Inflammatory macrophage treated with lipopolysaccharide for 4 hours (primary cell): ENCODE data around the gene KLK7.
"Not testable (repeated sequence)": the region's sequence is repeated elsewhere in the genome, so short reads cannot be mapped to it uniquely, and the experiment has no call there.

ENCODE experiments used
- DNase-seq: peaks from one replicate; pipeline ENCODE4 v3.0.0-alpha.2; 2020

Gene KLK7

GRCh38 chr19:50974702-50975556 lies 8.8 kb downstream of the KLK7 start:
- DNase-seq: no peak

DNA sequence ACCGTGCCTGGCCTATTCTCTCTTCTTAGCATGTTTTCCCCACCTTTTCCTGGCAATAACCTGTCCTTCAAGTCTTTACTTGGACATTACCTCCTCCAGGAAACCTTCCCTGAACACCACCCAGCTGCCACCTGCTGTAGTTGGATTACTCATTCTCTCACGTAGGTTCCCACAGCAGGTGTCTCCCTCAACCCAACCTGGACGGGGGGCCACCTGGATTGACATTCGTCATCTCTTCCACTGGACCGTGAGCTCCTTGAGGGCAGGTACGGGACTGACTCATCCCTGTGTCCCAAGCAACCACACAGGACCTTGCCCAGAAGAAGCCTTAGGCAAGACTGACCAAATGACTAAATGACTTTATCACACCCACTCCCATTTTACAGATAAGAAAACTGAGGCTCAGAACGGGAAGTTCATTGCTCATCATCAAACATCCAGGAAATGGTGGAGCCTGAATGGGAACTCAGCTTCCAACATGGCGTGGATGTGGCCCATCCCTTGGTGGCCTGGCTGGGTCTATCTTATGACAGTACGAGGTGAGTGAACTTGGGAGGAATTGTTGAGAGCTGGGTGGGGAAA lies 10.8 kb downstream of the KLK7 start:
- DNase-seq: no peak

GRCh38 chr19:50969810-50970209 lies 13.9 kb downstream of the KLK7 start:
- DNase-seq: not testable (repeated sequence)

GRCh38 chr19:50969413-50969760 lies 14.3 kb downstream of the KLK7 start, which contains the start of gene KLK6:
KLK6 (minus strand) TSS chr19:50969591; CDS start chr19:50968104, 1,487 bp downstream.
- DNase-seq: no peak

DNA sequence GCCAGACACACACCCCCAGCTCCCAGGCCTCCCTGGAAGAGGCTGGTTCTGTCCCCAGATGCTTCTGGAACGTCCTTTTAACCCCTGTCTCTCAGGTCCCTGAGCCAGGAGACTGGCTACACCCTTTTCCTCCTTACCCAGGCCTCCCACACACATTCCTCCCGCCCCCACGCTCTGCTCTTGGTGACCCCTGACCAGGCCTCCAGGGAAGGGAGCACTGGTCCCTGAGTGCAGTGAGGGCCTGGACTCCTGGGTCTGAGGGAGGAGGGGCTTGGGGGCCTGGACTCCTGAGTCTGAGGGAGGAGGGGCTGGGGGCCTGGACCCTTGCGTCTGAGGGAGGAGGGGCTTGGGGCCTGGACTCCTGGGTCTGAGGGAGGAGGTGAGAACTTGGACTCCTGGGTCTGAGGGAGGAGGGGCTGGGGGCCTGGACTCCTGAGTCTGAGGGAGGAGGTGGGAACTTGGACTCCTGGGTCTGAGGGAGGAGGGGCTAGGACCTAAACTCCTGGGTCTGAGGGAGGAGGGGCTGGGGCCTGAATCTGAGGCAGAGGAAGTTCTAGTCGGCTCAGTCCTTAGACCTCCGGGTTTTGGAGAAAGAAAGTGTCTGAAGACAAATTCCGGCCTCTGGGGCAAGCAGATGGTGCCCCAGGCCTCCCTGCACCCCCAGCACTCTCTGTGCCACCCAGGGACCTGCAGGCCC lies 14.9 kb downstream of the KLK7 start:
- no peak for DNase-seq

DNA sequence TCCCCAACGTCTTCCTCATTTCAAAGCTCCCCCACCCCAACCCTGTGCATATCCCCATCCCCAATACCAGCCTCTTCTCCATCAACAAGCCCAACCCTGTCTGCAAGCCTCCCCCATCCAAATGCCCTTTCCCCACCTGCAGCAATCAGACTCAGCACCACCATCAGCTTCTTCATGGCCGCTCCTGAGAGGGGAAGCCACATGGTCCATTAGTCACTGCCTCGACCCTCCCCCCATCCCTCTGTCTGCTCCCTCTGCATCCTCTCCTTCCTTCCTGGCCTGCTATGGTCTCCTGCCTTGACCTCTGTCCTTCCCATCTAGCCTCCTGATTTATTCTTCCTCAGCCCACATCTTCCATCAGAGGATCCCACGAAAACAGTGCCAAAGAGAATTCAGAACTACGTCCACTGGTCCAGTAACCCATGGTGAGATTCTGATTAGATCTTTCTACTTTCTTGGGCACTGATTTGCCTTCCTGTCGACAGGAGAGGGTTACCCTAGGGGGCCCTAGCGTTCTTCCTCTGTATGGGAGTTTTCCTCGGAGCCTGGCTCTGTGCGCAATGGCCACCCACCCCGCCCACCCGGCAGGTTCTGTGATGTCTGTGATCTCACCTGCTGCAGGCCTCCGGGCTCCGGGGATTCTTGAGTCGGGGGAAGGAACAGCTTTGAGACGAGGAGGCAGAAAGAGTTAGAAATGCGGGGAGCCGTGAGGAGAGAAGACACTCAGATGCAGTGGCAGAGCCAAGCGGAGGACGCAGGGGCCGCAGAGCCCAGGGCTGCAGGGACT lies 15.6 kb downstream of the KLK7 start:
- DNase-seq: no peak

DNA sequence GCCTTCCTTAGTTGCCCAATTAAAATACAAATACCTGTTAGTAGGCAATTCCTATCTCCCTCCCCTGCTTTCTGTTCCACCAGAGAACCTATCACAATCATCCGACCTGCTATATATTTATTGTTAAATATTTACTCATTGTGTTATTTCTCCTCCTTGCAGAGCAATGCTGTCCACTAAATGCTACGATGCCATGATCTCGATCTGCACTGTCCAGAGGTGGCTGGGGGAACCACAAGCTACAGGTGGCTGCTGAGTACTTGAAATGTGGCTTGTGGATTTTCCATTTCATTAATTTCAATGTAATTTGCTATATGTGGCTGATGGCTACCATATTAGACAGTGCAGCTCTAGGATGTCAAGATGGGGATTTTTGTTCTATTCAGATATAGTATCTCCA lies 19.5 kb downstream of the KLK7 start:
- DNase-seq: no peak

DNA sequence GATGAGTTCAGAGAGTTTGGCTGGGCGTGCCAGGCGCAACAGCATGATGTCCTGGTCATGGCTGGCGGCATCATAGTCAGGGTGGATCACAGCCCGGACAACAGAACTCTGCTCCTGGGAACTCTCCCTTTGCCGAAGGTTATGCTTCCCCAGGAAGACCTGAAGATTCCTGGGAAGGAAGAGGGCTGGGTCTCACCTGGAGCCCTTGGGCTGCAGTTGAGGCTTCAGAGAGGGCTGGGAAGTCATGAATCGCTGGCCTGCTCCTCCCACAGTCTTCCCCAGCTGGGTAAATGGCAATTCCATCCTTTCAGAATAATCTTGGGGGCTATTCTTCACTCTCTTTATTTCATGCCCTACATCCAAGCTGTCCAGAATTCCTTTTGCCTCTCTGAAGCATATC lies 20.3 kb downstream of the KLK7 start:
- DNase-seq: no peak

DNA sequence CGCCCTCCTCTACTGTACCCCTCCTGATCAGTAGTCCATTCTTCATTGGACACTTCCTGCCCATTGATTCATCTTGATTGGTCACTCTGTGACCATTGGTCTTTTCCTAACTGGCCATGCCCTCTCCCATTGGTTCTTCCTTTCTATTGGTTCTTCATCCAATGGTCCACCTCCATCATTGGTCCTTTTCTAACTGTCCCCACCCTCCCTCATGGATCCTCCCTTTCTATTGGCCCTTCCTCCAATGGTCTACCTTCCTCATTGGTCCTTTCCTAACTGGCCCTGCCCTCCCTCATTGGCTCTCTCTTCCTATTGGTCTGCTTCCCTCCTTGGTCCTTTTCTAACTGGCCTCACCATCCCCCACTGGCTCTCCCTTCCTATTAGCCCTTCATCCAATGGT lies 21.5 kb downstream of the KLK7 start:
- no peak for DNase-seq

DNA sequence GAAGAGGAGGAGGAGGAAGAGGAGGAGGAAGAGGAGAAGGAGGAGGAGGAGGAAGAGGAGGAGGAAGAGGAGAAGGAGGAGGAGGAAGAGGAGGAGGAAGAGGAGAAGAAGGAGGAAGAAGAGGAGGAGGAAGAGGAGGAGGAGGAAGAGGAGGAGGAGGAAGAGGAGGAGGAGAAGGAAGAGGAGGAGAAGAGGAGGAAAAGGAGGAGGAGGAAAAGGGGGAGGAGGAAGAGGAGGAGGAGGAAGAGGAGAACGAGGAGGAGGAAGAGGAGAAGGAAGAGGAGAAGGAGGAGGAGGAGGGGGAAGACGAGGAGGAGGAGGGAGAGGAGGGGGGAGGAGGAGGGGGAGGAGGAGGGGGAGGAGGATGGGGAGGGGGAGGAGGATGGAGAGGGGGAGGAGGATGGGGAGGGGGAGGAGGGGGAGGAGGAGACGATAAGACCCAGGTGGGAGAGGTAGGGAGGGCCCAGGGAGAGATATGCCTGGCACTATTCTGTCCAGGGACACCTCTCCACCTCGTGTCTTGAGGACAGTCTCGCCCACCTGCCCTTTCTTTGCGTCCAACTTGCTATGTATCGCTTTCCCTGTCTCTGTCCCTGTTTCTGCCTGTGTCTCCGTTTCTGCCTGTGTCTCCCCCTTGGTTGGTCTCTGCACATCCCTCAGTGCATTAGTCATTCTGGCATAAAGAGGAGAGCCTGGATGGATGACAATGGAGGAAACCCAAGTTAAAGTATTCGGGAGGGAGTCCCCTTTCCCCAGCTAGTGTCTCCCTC lies 23.8 kb downstream of the KLK7 start:
- no peak for DNase-seq

DNA sequence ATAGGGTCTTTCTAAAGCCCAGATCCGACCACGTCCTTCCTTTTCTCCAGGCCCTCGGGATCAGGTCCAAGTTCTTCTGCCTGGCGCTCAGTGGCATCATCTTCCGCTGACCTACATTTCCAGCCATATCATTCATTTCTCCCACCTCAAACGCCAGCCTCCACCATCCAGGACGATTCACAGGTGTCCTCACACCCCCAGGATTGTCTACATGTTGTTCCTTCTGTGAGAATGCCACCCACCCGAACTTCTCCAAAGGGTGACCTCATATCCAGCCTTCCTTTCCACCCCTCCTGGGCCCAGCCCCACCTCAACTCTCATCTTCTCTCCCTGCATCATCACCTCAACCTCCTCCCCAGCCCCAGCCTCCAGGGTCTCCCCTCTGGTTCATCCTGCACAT lies 26.1 kb downstream of the KLK7 start:
- DNase-seq: no peak

DNA sequence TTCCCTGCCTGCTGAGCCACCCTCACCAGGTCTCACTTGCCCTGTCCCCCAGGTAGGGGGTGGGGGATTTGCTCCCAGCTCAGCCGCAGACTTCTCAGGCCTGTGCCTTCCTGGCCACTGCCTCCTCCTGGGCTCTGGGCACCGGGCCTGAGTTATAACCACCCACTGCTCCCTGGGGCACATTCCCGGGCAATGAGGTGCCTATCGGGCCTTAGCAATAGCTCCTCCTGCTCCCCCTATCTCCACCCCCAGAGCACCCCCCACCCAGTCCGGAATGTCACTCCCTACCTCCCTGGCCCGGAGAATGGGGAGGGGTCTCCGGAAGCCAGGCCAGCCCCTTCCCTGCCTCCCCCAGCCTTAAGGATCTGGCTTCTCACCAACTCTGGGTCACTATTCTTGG lies 30.8 kb downstream of the KLK7 start, which contains the start of gene KLK5:
TSS of gene KLK5 (minus strand) at position 129 of the 400 bp plus-strand sequence. CDS start 381 bp downstream, outside the sequence.
- DNase-seq: no peak

GRCh38 chr19:50949861-50950260 lies 33.9 kb downstream of the KLK7 start:
- DNase-seq: no peak

DNA sequence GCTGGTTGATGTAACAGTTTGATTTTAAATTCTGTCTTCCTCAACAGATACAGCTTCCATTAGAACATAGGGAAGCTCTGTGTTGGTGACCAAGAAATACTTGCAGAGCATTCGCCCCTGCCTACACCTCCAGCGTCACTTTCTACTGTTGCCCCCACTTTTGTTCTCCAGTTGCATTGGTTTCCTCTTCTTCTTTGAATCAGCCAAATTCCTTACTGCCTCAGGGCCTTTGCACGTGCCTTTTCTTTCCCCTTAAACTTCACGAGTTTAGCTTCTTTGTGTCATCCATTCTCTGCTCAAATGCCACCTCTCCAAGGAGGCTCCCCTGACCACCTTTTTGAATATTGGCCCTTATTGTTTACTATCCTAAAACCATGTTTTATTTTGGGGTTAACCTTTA lies 36.6 kb downstream of the KLK7 start:
- DNase-seq: no peak

DNA sequence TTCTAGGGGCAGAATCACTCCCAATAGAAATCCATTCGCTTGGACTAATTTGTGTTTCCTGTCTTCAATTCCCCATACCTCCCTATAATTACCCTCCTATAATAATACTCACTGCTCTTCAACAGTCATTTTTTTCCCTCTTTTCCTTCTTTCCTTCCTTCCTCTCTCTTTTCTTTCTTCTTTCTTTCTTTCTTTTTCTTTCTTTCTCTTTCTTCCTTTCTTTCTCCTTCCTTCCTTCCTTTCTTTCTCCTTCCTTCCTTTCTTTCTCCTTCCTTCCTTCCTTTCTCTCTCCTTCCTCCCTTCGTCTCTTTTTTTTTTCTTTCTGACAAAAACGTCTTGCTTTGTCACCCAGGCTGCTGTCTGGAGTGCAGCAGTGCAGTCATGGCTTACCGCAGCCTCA lies 38.9 kb downstream of the KLK7 start:
- no peak for DNase-seq

GRCh38 chr19:50943074-50943828 lies 40.5 kb downstream of the KLK7 start:
- DNase-seq: no peak

- DNase-seq: peak; percentile 59
These were observed 44.1 kb downstream of the KLK7 start for GRCh38 chr19:50939596-50939995.

DNA sequence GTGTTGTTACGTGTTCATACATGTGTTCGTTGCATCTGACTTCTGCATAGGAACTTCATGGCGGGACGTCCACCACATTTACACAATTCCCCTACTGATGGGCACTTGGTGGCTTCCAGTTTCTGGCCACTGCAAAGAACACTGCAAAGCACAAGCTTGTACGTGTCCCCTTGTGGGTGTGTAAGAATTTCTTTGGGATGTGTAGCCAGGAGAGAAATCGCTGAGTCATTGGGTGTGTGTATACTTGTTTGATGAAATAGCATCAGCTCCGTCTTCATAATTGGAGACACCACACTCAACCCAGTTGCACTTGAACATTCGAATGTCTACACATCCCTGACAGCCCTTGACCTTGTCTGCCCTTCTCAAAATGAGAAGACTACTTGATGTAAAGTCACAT lies 50.1 kb downstream of the KLK7 start:
- DNase-seq: no peak

DNA sequence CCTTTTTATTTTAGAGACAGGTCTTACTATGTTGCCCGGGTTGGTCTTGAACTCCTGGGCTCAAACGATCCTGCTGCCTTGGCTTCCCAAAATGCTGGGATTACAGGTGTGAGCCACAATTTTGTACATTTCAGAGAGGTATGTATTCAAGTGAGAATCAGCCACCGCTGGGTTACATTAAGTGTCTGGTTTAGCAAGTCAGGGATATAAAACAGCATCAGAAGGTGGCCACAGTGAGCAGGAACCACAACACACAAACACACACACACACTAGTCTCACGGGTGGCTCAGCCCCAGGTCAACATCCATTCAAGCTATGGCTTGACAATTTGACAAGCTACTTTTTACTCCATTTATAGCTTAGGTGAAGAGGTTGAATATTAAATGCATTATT lies 51.0 kb downstream of the KLK7 start:
- DNase-seq: no peak

DNA sequence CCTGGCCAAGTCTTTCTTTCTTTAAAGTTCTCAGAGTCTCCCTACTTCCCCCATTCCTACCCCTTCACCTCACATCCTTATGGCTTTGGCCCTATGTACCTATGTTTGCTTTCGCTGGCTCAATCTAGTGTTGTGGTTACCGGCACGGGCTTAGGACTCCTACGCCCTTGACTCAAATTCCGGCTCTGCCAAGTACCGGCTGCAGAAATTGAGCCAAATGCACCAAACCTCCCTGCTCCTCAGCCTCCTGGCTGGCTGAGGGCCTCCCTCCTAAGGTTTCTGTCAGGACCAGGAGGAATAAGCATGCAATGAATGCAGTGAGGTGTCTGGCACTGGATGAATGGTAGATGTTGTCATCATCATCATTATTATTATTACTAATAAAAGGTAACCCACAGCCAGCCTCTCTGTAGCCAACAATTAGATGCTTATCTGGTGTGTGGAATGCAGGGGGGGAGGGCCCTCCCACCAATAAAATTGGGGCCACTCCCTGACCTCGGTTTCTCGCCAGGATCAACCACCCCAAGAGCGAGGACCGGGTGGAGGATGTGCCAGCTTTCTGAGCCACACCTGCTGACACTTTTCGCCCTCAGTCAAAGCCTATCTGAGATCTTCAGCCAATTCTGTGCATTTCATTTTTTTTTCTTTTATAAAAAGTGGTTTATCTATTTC lies 51.6 kb downstream of the KLK7 start:
- no peak for DNase-seq

DNA sequence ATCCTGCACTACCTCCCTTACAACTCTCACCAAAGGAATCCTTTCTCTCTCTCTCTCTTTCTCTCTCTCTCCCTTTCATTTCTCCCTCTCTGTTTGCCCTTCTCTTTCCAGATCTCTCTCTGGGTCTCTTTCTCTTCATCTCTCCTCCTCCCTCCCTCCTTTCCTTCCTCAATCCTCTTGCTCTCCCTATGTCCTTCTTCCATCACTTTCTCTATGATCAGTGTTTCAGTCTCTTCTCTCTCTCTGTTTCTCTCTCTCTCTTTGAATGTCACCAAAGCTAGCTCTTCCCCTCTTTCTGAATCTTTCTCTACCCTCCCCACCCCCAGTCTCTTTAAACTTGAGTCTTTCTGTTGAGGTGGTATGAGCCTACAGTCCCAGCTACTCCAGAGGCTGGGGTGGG lies 52.7 kb downstream of the KLK7 start:
- no peak for DNase-seq
